HCT116 (cell line): ENCODE results near the gene C1QTNF3. TPM values are rescaled to one million over a fixed set of nuclear protein-coding genes. Genes with fewer than 3 reads are reported as not detected.

Source experiments
- ATAC-seq: fragments of 200-7000 bp; cut with Tn5 transposase; 2 replicates; pipeline ENCODE4 v1.9.1; 2020; ENCODE audit warnings: mild to moderate bottlenecking, moderate library complexity
- BruUV-seq: library from RNA; stranded (reverse); fragments of 400-500 nt; replicated peaks from 2 replicates; lab custom pipeline; 2021; lab: Mats Ljungman, UMichigan
- CTCF ChIA-PET: fragments of 300-600 bp; sonication (Branson Sonifier 250); formaldehyde crosslinking; loops from one replicate; lab custom pipeline; 2021; ENCODE audit warnings: antibody characterized with exemption; lab: Charles Lee
- POLR2A ChIA-PET: fragments of 300-600, 350-600 bp; sonication (Branson Sonifier 250); formaldehyde crosslinking; loops from one replicate; lab custom pipeline; 2021; ENCODE audit warnings: antibody characterized with exemption; lab: Charles Lee
- RAD21 ChIA-PET, 2 experiments: fragments of 300-600 bp; sonication (Branson Sonifier 250); formaldehyde crosslinking; loops; one replicate each; lab custom pipeline; 2023; ENCODE audit warnings: low total read pairs in 2 of 2; ENCODE audit not compliant: uncharacterized antibody in 2 of 2, unreplicated experiment in 2 of 2, low non-redundant PET in 1 of 2; lab: Charles Lee
- DNase-seq: peaks from one replicate; pipeline ENCODE4 v3.0.0-alpha.2; 2010; ENCODE audit warnings: low read depth, low spot score
- H2AFZ ChIP-seq: fragments of 200-600 bp; shearing (Covaris generic), sonication (generic); 2 replicates; pipeline ENCODE4 v1.6.1; 2017; ENCODE audit warnings: low read depth, mixed run types, mixed read lengths, antibody characterized with exemption, low read length; ENCODE audit not compliant: poor library complexity, severe bottlenecking
- H3K27ac ChIP-seq: 2 replicates; pipeline ENCODE4 v1.5.1; 2012; ENCODE audit warnings: low read depth, low read length
- H3K27me3 ChIP-seq: fragments of 200-600 bp; sonication (generic); 2 replicates; pipeline ENCODE4 v1.6.1; 2016; ENCODE audit warnings: mixed run types, low read length, mixed read lengths; ENCODE audit not compliant: insufficient read depth
- H3K36me3 ChIP-seq, 2 experiments: fragments of 200-500 bp in 1 of 2; fragments of 200-600 bp in 1 of 2; sonication (Bioruptor generic) in 1 of 2; sonication (generic) in 1 of 2; 2 replicates each; pipeline versions ENCODE4 v1.5.1 to v1.6.1; 2014 to 2016; ENCODE audit warnings: low read length in 2 of 2, inconsistent platforms in 1 of 2, mixed read lengths in 1 of 2, mixed run types in 1 of 2; ENCODE audit not compliant: insufficient read depth in 2 of 2, control insufficient read depth in 1 of 2
- H3K4me1 ChIP-seq, 2 experiments: fragments of 200-600 bp in 1 of 2; sonication (generic) in 1 of 2; 2 replicates each; pipeline versions ENCODE4 v1.5.1 to v1.6.1; 2012 to 2017; ENCODE audit warnings: low read length in 2 of 2, inconsistent platforms in 1 of 2, mild to moderate bottlenecking in 1 of 2, mixed read lengths in 1 of 2, mixed run types in 1 of 2, moderate library complexity in 1 of 2; ENCODE audit not compliant: insufficient read depth in 2 of 2, control insufficient read depth in 1 of 2
- H3K4me2 ChIP-seq: fragments of 200-600 bp; sonication (generic); 2 replicates; pipeline ENCODE4 v1.6.1; 2017; ENCODE audit warnings: mixed run types, low read length, mixed read lengths
- H3K4me3 ChIP-seq, 2 experiments: fragments of 200-600 bp in 1 of 2; sonication (generic) in 1 of 2; replicated peaks in 1 of 2; 2 replicates each; pipeline ENCODE4 v1.5.1; 2011 to 2016; ENCODE audit warnings: low read length in 2 of 2, control low read depth in 1 of 2, low read depth in 1 of 2, mild to moderate bottlenecking in 1 of 2, mixed read lengths in 1 of 2, mixed run types in 1 of 2
- H3K79me2 ChIP-seq: fragments of 200-600 bp; sonication (generic); 2 replicates; pipeline ENCODE4 v1.6.1; 2017; ENCODE audit warnings: mild to moderate bottlenecking, mixed run types, low read length, moderate library complexity, mixed read lengths; ENCODE audit not compliant: insufficient read depth
- H3K9ac ChIP-seq: fragments of 200-600 bp; sonication (generic); 2 replicates; pipeline ENCODE4 v1.6.1; 2016; ENCODE audit warnings: low read length, mixed read lengths
- H3K9me2 ChIP-seq: fragments of 200-600 bp; sonication (generic), shearing (Covaris generic); 2 replicates; pipeline ENCODE4 v1.6.1; 2017; ENCODE audit warnings: mixed run types, mild to moderate bottlenecking, moderate library complexity; ENCODE audit not compliant: insufficient read depth
- H3K9me3 ChIP-seq, 2 experiments: fragments of 200-500 bp in 1 of 2; fragments of 200-600 bp in 1 of 2; sonication (Bioruptor generic) in 1 of 2; sonication (generic) in 1 of 2; 2 replicates each; pipeline ENCODE4 v1.6.1; 2014 to 2017; ENCODE audit warnings: low read length in 2 of 2, mixed read lengths in 2 of 2, inconsistent platforms in 1 of 2, low read depth in 1 of 2, mild to moderate bottlenecking in 1 of 2, mixed run types in 1 of 2, moderate library complexity in 1 of 2; ENCODE audit not compliant: control insufficient read depth in 1 of 2, insufficient read depth in 1 of 2
- H4K20me1 ChIP-seq: fragments of 200-600 bp; sonication (generic), shearing (Covaris generic); 2 replicates; pipeline ENCODE4 v1.6.1; 2017; ENCODE audit warnings: mixed run types, mild to moderate bottlenecking, moderate library complexity; ENCODE audit not compliant: insufficient read depth
- CBX3 ChIP-seq: IDR thresholded peaks from 2 replicates; pipeline ENCODE4 v1.6.1; 2012; ENCODE audit warnings: low read depth
- CEBPB ChIP-seq: IDR thresholded peaks from 2 replicates; pipeline ENCODE4 v1.6.1; 2012; ENCODE audit warnings: low read depth
- CTCF ChIP-seq, 3 experiments: fragments of 200-600 bp in 1 of 3; sonication (generic) in 1 of 3; IDR thresholded peaks in 2 of 3; conservative IDR thresholded peaks in 1 of 3; 2 replicates each; pipeline ENCODE4 v1.5.1; 2012 to 2017; ENCODE audit warnings: low read depth in 2 of 3, low read length in 2 of 3, antibody characterized with exemption in 1 of 3, borderline replicate concordance in 1 of 3, control low read depth in 1 of 3, mild to moderate bottlenecking in 1 of 3, mixed read lengths in 1 of 3, mixed run types in 1 of 3, moderate library complexity in 1 of 3; ENCODE audit not compliant: insufficient read depth in 1 of 3
- ELF1 ChIP-seq: IDR thresholded peaks from 2 replicates; pipeline ENCODE4 v1.6.1; 2012; ENCODE audit warnings: low read depth, borderline replicate concordance
- EZH2 ChIP-seq: fragments of 200-600 bp; sonication (generic); IDR thresholded peaks from 2 replicates; pipeline ENCODE4 v1.6.1; 2017; ENCODE audit warnings: antibody characterized with exemption, mixed run types
- EZH2phosphoT487 ChIP-seq: fragments of 200-600 bp; IDR thresholded peaks from 2 replicates; pipeline ENCODE4 v1.6.1; 2018; ENCODE audit warnings: antibody characterized with exemption, borderline replicate concordance
- FOSL1 ChIP-seq: IDR thresholded peaks from 2 replicates; pipeline ENCODE4 v1.6.1; 2012; ENCODE audit warnings: low read depth
- JUND ChIP-seq: IDR thresholded peaks from 2 replicates; pipeline ENCODE4 v1.6.1; 2012
- POLR2A ChIP-seq: IDR thresholded peaks from 2 replicates; pipeline ENCODE4 v1.7.0; 2011; ENCODE audit warnings: borderline replicate concordance; ENCODE audit not compliant: insufficient read depth, insufficient read length; ENCODE audit errors: extremely low read depth
- POLR2AphosphoS5 ChIP-seq: IDR thresholded peaks from 2 replicates; pipeline ENCODE4 v1.6.1; 2011; ENCODE audit warnings: mild to moderate bottlenecking, low read depth, low read length, moderate library complexity
- RAD21 ChIP-seq: IDR thresholded peaks from 2 replicates; pipeline ENCODE4 v1.6.1; 2012; ENCODE audit warnings: low read depth, mild to moderate bottlenecking
- SIN3A ChIP-seq: IDR thresholded peaks from 2 replicates; pipeline ENCODE4 v1.6.1; 2012; ENCODE audit warnings: low read depth
- SRF ChIP-seq: IDR thresholded peaks from 2 replicates; pipeline ENCODE4 v1.6.1; 2012; ENCODE audit warnings: low read depth
- TCF7L2 ChIP-seq: IDR thresholded peaks from 2 replicates; pipeline ENCODE4 v1.7.0; 2011; ENCODE audit warnings: borderline replicate concordance, inconsistent platforms; ENCODE audit not compliant: insufficient read depth, insufficient read length; ENCODE audit errors: extremely low read depth
- YY1 ChIP-seq: IDR thresholded peaks from 2 replicates; pipeline ENCODE4 v1.6.1; 2011; ENCODE audit warnings: low read length, low read depth, moderate library complexity, mild to moderate bottlenecking; ENCODE audit not compliant: insufficient replicate concordance; ENCODE audit errors: extremely low read depth
- ZFX ChIP-seq: fragments of 450-650 bp; IDR thresholded peaks from 2 replicates; pipeline ENCODE4 v1.6.1; 2017
- ZNF274 ChIP-seq: fragments of 200-500 bp; sonication (Bioruptor generic); IDR thresholded peaks from 2 replicates; pipeline ENCODE4 v1.6.1; 2014; ENCODE audit warnings: mild to moderate bottlenecking, low read depth, low read length, inconsistent platforms
- intact Hi-C: fragments of 100-400 bp; cut with micrococcal nuclease; formaldehyde crosslinking; loops from 2 replicates; pipeline ENCODE4 v1.10.0; 2022
- total RNA-seq: library from RNA; stranded (reverse); gene quantifications from one replicate; pipeline ENCODE4 v1.2.1, GENCODE V29; 2021; ENCODE audit not compliant: unreplicated experiment
- TF ChIP-seq, protein P1 (sequence below): IDR thresholded peaks from 2 replicates; pipeline ENCODE4 v1.6.1; 2012
- TF ChIP-seq, protein P2 (sequence below): IDR thresholded peaks from 2 replicates; pipeline ENCODE4 v1.6.1; 2011; ENCODE audit warnings: mild to moderate bottlenecking, low read length, moderate library complexity; ENCODE audit not compliant: insufficient replicate concordance; ENCODE audit errors: extremely low read depth
- TF ChIP-seq, protein P3 (sequence below): IDR thresholded peaks from 2 replicates; pipeline ENCODE4 v1.6.1; 2012

The C1QTNF3 gene
- total RNA-seq, 1 experiment from 2014 or later: 2.6 TPM

DNA sequence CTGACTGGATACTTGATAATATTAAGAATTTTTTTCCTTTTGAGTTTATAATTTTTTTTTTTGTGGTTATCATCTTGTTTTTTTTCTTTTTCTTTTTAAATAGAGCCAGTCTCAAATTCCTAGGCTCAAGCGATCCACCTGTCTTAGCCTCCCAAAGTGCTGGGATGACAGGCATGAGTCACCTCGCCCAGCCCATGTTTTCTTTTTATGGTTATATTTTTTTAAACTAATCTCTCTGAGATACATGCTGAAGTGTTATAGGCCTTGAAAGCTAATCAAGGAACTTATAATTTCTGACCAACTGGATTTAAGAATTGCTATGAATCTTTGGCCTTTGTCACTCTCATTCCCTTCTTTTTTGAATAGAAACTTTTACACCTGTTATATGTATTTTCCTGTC, 28.4 kb downstream of the C1QTNF3 start:
- no peaks in the 10 kb centered on the region for H3K36me3 ChIP-seq
- no peak for TF ChIP-seq ZNF274
- no peak for TF ChIP-seq YY1
- TF ChIP-seq ZFX: no peak
- no peak for TF ChIP-seq POLR2AphosphoS5
- no peak for TF ChIP-seq CBX3
- no peak for TF ChIP-seq SRF
- no peak for TF ChIP-seq JUND
- TF ChIP-seq TCF7L2: no peak
- TF ChIP-seq POLR2A: no peak
- TF ChIP-seq CTCF (IDR thresholded peaks at IDR 0.05 in 2 of 3, conservative IDR thresholded peaks at IDR 0.05 in 1 of 3; ENCODE audit: borderline replicate concordance in 1 of 3, insufficient read depth in 1 of 3, low read depth in 2 of 3, low read length in 2 of 3): no peak
- TF ChIP-seq FOSL1: no peak
- no peak for TF ChIP-seq EZH2
- no peak for TF ChIP-seq SIN3A
- TF ChIP-seq ELF1: no peak
- TF ChIP-seq, protein P1, sequence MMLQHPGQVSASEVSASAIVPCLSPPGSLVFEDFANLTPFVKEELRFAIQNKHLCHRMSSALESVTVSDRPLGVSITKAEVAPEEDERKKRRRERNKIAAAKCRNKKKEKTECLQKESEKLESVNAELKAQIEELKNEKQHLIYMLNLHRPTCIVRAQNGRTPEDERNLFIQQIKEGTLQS: no peak
- no peak for TF ChIP-seq EZH2phosphoT487
- TF ChIP-seq, protein P2, sequence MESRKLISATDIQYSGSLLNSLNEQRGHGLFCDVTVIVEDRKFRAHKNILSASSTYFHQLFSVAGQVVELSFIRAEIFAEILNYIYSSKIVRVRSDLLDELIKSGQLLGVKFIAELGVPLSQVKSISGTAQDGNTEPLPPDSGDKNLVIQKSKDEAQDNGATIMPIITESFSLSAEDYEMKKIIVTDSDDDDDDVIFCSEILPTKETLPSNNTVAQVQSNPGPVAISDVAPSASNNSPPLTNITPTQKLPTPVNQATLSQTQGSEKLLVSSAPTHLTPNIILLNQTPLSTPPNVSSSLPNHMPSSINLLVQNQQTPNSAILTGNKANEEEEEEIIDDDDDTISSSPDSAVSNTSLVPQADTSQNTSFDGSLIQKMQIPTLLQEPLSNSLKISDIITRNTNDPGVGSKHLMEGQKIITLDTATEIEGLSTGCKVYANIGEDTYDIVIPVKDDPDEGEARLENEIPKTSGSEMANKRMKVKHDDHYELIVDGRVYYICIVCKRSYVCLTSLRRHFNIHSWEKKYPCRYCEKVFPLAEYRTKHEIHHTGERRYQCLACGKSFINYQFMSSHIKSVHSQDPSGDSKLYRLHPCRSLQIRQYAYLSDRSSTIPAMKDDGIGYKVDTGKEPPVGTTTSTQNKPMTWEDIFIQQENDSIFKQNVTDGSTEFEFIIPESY: no peak
- no peak for TF ChIP-seq RAD21
- no peak for TF ChIP-seq CEBPB
- TF ChIP-seq, protein P3, sequence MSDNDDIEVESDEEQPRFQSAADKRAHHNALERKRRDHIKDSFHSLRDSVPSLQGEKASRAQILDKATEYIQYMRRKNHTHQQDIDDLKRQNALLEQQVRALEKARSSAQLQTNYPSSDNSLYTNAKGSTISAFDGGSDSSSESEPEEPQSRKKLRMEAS: no peak
- ATAC-seq (no peak), DNase-seq (no peak)
- no peak overlapping the region for H3K27ac ChIP-seq
- H3K9me3 ChIP-seq: no peaks in the 10 kb centered on the region
- no peak overlapping the region for H2AFZ ChIP-seq
- H4K20me1 ChIP-seq: no peaks in the 10 kb centered on the region
- ChIA-PET POLR2A (no interaction called here), CTCF (no interaction called here), RAD21 (no interaction called here)
- BruUV-seq: no TSS peak
- intact Hi-C loops: no loop called here
- H3K4me3 ChIP-seq: no peak overlapping the region
- no peaks in the 10 kb centered on the region for H3K27me3 ChIP-seq
- no peak overlapping the region for H3K4me2 ChIP-seq
- no peaks in the 10 kb centered on the region for H3K9me2 ChIP-seq
- H3K9ac ChIP-seq: no peak overlapping the region
- H3K4me1 ChIP-seq: no peaks in the 10 kb centered on the region
- H3K79me2 ChIP-seq: no peaks in the 10 kb centered on the region
